Endothelial cell of umbilical vein (primary cell): ENCODE measurements around the gene COG5.

Experiments used
- CTCF ChIP-seq, 2 donors: IDR thresholded peaks; 1 replicate in 1 of 2; 2 replicates in 1 of 2; pipeline ENCODE4 v1.5.1; 2011; ENCODE audit warnings: low read length in 2 of 2, mild to moderate bottlenecking in 2 of 2, moderate library complexity in 2 of 2, control low read depth in 1 of 2, inconsistent platforms in 1 of 2, low read depth in 1 of 2; ENCODE audit not compliant: insufficient read depth in 1 of 2; ENCODE audit errors: extremely low read depth in 1 of 2
- EZH2 ChIP-seq: IDR thresholded peaks from 2 replicates; pipeline ENCODE4 v1.6.1; 2012; ENCODE audit warnings: borderline replicate concordance, low read depth, mild to moderate bottlenecking, moderate library complexity, low read length, inconsistent platforms; ENCODE audit not compliant: severe bottlenecking
- GATA2 ChIP-seq: IDR thresholded peaks from 2 replicates; pipeline ENCODE4 v1.7.0; 2011; ENCODE audit warnings: low read depth, mild to moderate bottlenecking, moderate library complexity, mixed read lengths, low read length; ENCODE audit not compliant: insufficient read length, insufficient read depth
- MAX ChIP-seq: IDR thresholded peaks from 2 replicates; pipeline ENCODE4 v1.6.1; 2011; ENCODE audit not compliant: insufficient read depth, insufficient read length
- POLR2A ChIP-seq: IDR thresholded peaks from 2 replicates; pipeline ENCODE4 v1.6.1; 2012; ENCODE audit warnings: low read depth, mild to moderate bottlenecking, control low read depth, low read length
- POLR2AphosphoS5 ChIP-seq: IDR thresholded peaks from 2 replicates; pipeline ENCODE4 v1.6.1; 2012; ENCODE audit warnings: low read depth, mild to moderate bottlenecking, control low read depth, low read length, moderate library complexity; ENCODE audit not compliant: insufficient read depth

GRCh38 chr7:107469929-107470328 is 93.8 kb downstream of the COG5 start, which contains the start of gene GPR22:
- TF ChIP-seq MAX: no peak
- no peak for TF ChIP-seq CTCF (IDR thresholded peaks at IDR 0.05; ENCODE audit: extremely low read depth in 1 of 2, insufficient read depth in 1 of 2, low read depth in 1 of 2, low read length in 2 of 2)
- TF ChIP-seq EZH2: no peak
- no peak for TF ChIP-seq POLR2AphosphoS5
- no peak for TF ChIP-seq GATA2
- no peak for TF ChIP-seq POLR2A
